HUES64 (cell line): ENCODE measurements around the gene SSX2IP.

Source experiments
- H3K27ac ChIP-seq: 2 replicates; pipeline ENCODE4 v1.7.0; 2013; ENCODE audit warnings: low read depth, low read length, inconsistent platforms
- H3K27me3 ChIP-seq: 2 replicates; pipeline ENCODE4 v1.6.1; 2013; ENCODE audit warnings: mild to moderate bottlenecking, low read length; ENCODE audit not compliant: insufficient read depth
- H3K36me3 ChIP-seq: 2 replicates; pipeline ENCODE4 v1.6.1; 2013; ENCODE audit warnings: mild to moderate bottlenecking, low read length; ENCODE audit not compliant: insufficient read depth
- H3K4me1 ChIP-seq: 2 replicates; pipeline ENCODE4 v1.6.1; 2013; ENCODE audit warnings: mild to moderate bottlenecking, low read length, moderate library complexity; ENCODE audit not compliant: insufficient read depth
- H3K4me3 ChIP-seq: 2 replicates; pipeline ENCODE4 v1.5.1; 2013; ENCODE audit warnings: mild to moderate bottlenecking, low read length, moderate library complexity
- H3K9ac ChIP-seq: 2 replicates; pipeline ENCODE4 v1.6.1; 2013; ENCODE audit warnings: mild to moderate bottlenecking, low read depth, low read length
- H3K9me3 ChIP-seq: 2 replicates; pipeline ENCODE4 v1.6.1; 2013; ENCODE audit warnings: low read depth, low read length; ENCODE audit not compliant: insufficient read depth
- WGBS: fragments of 150-250, 120-280 bp; methylation state at CpG from one replicate; pipeline ENCODE4 v1.1.7; 2013; ENCODE audit warnings: missing lambda C conversion rate; 5-methylcytosine and 5-hydroxymethylcytosine counted together

The SSX2IP gene

DNA sequence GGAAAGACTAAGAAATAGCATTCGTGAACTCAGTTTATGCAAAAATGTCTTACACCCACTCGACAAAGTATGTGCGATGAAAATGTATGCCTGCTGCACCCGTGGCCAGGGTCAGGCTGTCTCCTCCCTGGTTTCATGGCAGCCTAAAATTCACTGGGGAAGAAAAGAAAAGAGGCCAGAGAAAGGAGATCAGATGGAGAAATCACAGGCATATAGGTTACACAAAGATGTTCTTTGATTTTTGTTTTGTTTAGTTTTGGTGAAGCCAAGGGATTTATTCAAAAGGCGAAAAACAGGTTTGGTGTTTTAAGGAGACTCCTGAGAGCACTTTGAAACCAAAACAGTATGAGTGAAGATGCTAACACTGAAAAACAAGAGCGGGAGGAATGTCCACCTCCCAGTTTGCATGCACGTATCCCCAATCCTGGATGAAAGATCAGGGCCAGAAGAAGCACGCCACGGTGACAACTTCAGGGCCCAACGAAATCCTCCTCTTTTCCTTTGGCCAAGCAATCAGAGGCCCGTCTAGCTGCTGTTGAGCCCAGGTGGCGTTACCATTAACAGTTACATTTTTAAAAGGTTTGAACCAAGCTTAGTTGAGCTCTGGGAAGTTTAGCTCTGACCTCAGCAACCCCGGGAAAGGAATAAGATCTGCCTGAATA, 992 bp upstream of the SSX2IP start:
- peak overlapping the region; percentile 85 for H3K9ac ChIP-seq
- H3K36me3 ChIP-seq = no peaks in the 10 kb centered on the region
- peak overlapping the region; percentile 74 for H3K4me3 ChIP-seq
- no peaks in the 10 kb centered on the region for H3K9me3 ChIP-seq
- peak overlapping the region; percentile 95; the same call in 1 of the 2 replicates for H3K27ac ChIP-seq
- H3K27me3 ChIP-seq = no peaks in the 10 kb centered on the region
- peaks cover 24% of the 10 kb centered on the region for H3K4me1 ChIP-seq
- WGBS = 28% methylated on average over 13 of the region's 13 CpGs

DNA sequence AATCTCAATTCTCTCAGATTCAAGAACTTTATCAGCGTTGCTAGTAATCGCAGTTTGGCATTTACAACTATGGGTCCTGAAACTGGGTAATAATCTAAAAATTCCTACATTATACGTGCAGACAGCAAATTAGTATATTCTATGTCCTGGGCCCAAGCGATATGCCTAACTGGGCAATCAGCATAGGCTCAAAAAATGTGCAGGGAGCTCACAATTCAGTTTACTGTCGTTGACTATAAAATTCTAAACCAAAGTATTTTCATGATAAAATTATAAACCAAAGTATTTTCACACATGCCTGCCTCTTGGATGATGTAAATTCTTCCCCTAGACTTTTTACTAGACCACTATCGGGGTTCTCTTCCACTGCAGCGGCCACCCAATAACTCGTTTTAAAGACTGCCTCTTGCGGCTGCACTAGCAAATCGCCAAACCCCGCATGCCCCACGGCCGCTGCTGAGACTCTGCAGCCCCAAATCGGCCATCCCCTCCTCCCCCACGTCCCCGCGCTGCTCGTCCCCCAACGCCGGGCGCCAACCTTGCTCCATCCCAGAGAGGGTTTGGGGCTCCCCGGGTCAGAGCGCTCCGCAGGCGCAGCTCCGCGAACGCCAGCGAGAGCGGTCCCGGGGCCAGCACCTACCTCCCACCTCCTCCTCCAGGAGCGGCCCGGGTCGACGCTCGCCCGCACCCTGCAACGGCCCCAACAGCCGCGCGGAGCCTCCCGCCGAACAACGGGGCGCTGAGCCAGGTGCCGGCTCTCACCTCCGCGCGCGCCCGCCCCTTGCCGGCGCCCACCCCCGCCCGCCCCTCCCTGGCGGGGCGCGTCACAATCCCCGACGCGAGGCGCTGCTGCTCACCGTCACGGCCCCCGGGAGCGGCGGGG, 506 bp downstream of the SSX2IP start:
- no peaks in the 10 kb centered on the region for H3K27me3 ChIP-seq
- H3K36me3 ChIP-seq = no peaks in the 10 kb centered on the region
- peaks cover 24% of the 10 kb centered on the region for H3K4me1 ChIP-seq
- peak overlapping the region; percentile 85 for H3K9ac ChIP-seq
- WGBS = 3% methylated on average over 67 of the region's 67 CpGs
- H3K27ac ChIP-seq = peak overlapping the region; percentile 89
- H3K4me3 ChIP-seq = peak overlapping the region; percentile 74
- H3K9me3 ChIP-seq = no peaks in the 10 kb centered on the region

DNA sequence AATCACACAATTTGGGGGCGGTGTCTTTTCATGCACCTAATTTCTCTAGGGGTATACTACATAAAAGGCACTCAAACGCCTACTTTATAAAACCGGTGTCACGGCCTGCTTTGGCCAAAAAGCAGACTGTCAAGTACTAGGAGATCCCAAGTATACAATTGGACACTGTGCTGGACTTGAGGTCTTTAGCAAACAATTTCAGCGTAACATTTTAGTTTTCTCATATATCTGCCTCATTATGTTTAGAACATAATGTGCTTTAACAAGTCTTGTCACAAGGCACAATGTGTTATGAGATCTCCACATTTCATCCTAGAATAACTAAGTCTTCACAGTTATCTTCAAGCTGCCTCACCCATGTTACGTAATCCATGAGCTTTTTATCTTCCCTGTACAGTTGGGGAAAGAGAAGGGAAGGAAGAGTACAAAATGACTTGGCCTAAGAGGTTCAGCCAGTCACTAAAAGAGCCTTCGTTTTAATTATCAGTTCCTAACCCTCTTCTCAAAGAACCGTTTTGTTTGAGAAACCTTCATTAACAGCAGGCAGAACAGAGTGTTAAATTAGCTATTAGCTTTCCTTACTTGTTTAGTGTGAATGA, 1.7 kb downstream of the SSX2IP start:
- H3K9me3 ChIP-seq = no peaks in the 10 kb centered on the region
- WGBS = 87% methylated on average over 8 of the region's 8 CpGs
- H3K4me3 ChIP-seq = peak overlapping the region; percentile 74
- H3K27me3 ChIP-seq = no peaks in the 10 kb centered on the region
- no peak overlapping the region for H3K9ac ChIP-seq
- no peak overlapping the region for H3K27ac ChIP-seq
- no peaks in the 10 kb centered on the region for H3K36me3 ChIP-seq
- H3K4me1 ChIP-seq = peaks cover 28% of the 10 kb centered on the region

GRCh38 chr1:84687714-84688462, 2.4 kb downstream of the SSX2IP start:
- Histone ChIP-seq H3K27me3 (no peaks in the 10 kb centered on the region), H3K9me3 (no peaks in the 10 kb centered on the region), H3K27ac (no peak overlapping the region), H3K36me3 (no peaks in the 10 kb centered on the region), H3K4me3 (peak overlapping the region; percentile 74; the same call in 1 of the 2 replicates), H3K4me1 (peaks cover 28% of the 10 kb centered on the region), H3K9ac (no peak overlapping the region)
- 96% methylated on average over 4 of the region's 5 CpGs for WGBS

GRCh38 chr1:84686223-84686622, 4.0 kb downstream of the SSX2IP start:
- 80% methylated on average over 1 of the region's 1 CpG for WGBS

DNA sequence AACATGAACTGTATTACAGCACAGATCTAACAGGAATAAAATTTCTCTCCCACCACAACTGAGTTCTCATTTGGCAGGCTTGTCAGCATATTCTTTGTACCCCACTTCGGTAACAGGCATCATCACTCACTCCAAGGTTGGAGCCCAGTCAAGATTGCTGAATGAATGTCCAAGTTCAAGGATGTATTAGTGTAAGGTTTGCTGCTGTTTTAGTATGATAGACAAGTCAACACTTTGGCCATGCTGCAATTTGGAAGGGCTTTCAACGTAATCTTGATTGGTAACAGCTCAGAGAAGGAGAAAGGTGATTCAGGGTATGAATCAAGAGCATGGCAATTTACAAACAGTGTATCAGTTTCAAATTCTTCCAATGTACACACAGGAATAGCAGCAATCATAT, 6.8 kb downstream of the SSX2IP start:
- H3K27me3 ChIP-seq = no peaks in the 10 kb centered on the region
- no peak overlapping the region for H3K9ac ChIP-seq
- WGBS = 98% methylated on average over 2 of the region's 2 CpGs
- no peaks in the 10 kb centered on the region for H3K9me3 ChIP-seq
- H3K27ac ChIP-seq = no peak overlapping the region
- H3K4me3 ChIP-seq = no peak overlapping the region
- peaks cover 6% of the 10 kb centered on the region for H3K4me1 ChIP-seq
- H3K36me3 ChIP-seq = no peaks in the 10 kb centered on the region

More at GRCh38 chr1:84686223-84686622, 4.0 kb downstream of the SSX2IP start:
- no peak overlapping the region for H3K27ac ChIP-seq
- H3K4me3 ChIP-seq = no peak overlapping the region
- H3K4me1 ChIP-seq = peaks cover 17% of the 10 kb centered on the region
- no peaks in the 10 kb centered on the region for H3K27me3 ChIP-seq
- H3K9me3 ChIP-seq = no peaks in the 10 kb centered on the region
- H3K36me3 ChIP-seq = no peaks in the 10 kb centered on the region
- no peak overlapping the region for H3K9ac ChIP-seq

DNA sequence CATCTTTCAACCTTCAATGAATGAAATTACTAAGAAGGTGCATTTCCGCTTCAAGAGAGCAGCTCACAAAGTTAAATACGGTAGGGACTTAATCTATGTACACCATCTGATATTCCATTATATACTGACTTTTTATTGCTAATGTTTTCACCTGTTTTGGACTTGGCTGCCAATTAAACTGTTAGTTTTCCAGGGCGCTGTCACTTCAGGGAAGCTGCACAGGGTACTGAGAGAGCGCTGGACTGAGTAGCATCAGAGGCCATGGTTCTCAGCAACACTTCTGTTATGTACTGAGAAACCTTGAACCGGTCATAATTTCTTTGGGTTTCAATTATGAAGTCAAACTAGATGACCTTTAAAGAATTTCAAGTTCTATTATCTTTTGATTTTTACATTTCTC, 8.2 kb downstream of the SSX2IP start:
- H3K27ac ChIP-seq = no peak overlapping the region
- no peaks in the 10 kb centered on the region for H3K36me3 ChIP-seq
- no peaks in the 10 kb centered on the region for H3K27me3 ChIP-seq
- no peaks in the 10 kb centered on the region for H3K9me3 ChIP-seq
- WGBS = 97% methylated on average over 5 of the region's 5 CpGs
- no peak overlapping the region for H3K4me3 ChIP-seq
- peaks cover 4% of the 10 kb centered on the region; the same call in 1 of the 2 replicates for H3K4me1 ChIP-seq
- no peak overlapping the region for H3K9ac ChIP-seq

GRCh38 chr1:84677415-84678099, 12.7 kb downstream of the SSX2IP start:
- peaks cover 30% of the 10 kb centered on the region for H3K4me1 ChIP-seq
- WGBS = 92% methylated on average over 6 of the region's 7 CpGs

DNA sequence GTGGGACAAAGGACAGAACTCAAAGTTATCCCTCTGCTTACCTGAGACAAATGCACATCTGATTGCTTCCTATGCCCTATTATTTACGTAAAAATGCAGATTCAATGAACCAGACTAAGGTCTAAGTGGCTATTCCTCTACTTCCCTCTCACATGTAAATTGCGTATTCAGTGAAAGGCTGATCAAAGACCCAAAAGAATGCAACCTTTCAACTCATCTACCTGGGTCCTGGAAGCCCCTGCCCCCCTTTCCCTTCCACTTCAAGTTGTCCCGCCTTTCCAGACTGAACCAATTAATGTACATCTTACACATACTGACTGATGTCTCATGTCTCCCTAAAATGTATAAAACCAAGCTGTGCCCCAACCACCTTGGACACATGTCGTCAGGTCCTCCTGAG, 14.6 kb downstream of the SSX2IP start:
- no peak overlapping the region; the same call in 1 of the 2 replicates for H3K4me3 ChIP-seq
- peak overlapping the region; percentile 54; the same call in 1 of the 2 replicates for H3K27ac ChIP-seq
- WGBS = 77% methylated on average over 4 of the region's 4 CpGs
- no peak overlapping the region for H3K9ac ChIP-seq
- peaks cover 4% of the 10 kb centered on the region; the same call in 1 of the 2 replicates for H3K9me3 ChIP-seq
- H3K36me3 ChIP-seq = no peaks in the 10 kb centered on the region
- peaks cover 30% of the 10 kb centered on the region for H3K4me1 ChIP-seq
- no peaks in the 10 kb centered on the region for H3K27me3 ChIP-seq

More at GRCh38 chr1:84677415-84678099, 12.7 kb downstream of the SSX2IP start:
- Histone ChIP-seq H3K27ac (peak overlapping the region; percentile 4; the same call in 1 of the 2 replicates), H3K36me3 (no peaks in the 10 kb centered on the region), H3K4me3 (no peak overlapping the region), H3K9ac (no peak overlapping the region), H3K9me3 (peaks cover 4% of the 10 kb centered on the region; the same call in 1 of the 2 replicates), H3K27me3 (no peaks in the 10 kb centered on the region)

DNA sequence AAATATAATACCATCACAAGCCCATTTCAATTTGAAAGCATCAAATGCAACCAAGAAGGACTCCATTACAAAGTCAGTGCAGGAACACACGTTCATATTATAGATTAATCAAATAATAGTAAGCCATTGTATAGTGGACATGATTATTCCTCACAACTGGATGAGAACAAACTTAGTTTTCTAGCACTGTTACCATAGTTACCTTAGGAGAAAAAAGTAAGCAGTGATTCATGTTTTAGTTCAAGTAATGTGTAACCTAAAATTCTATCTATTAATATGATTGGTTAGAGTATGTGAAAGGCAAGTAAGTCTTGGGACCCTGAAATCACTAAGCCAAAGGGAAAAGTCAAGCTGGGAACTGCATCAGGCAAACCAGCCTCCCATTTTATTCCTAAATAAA, 15.2 kb downstream of the SSX2IP start:
- no peak overlapping the region for H3K4me3 ChIP-seq
- H3K9ac ChIP-seq = no peak overlapping the region
- no CpG with 5 or more reads among the region's 1 CpG for WGBS
- peaks cover 4% of the 10 kb centered on the region; the same call in 1 of the 2 replicates for H3K9me3 ChIP-seq
- H3K36me3 ChIP-seq = no peaks in the 10 kb centered on the region
- no peaks in the 10 kb centered on the region for H3K27me3 ChIP-seq
- peak overlapping the region; percentile 54; the same call in 1 of the 2 replicates for H3K27ac ChIP-seq
- peaks cover 30% of the 10 kb centered on the region for H3K4me1 ChIP-seq
